GM21528 (cell line): ENCODE results near the gene WASF2.

Source experiments
- ATAC-seq: cut with Tn5 transposase; IDR thresholded peaks from one replicate; pipeline ENCODE4 v1.9.1; 2021; ENCODE audit warnings: mild to moderate bottlenecking, moderate library complexity; ENCODE audit not compliant: unreplicated experiment, low FRiP score

Gene WASF2

DNA sequence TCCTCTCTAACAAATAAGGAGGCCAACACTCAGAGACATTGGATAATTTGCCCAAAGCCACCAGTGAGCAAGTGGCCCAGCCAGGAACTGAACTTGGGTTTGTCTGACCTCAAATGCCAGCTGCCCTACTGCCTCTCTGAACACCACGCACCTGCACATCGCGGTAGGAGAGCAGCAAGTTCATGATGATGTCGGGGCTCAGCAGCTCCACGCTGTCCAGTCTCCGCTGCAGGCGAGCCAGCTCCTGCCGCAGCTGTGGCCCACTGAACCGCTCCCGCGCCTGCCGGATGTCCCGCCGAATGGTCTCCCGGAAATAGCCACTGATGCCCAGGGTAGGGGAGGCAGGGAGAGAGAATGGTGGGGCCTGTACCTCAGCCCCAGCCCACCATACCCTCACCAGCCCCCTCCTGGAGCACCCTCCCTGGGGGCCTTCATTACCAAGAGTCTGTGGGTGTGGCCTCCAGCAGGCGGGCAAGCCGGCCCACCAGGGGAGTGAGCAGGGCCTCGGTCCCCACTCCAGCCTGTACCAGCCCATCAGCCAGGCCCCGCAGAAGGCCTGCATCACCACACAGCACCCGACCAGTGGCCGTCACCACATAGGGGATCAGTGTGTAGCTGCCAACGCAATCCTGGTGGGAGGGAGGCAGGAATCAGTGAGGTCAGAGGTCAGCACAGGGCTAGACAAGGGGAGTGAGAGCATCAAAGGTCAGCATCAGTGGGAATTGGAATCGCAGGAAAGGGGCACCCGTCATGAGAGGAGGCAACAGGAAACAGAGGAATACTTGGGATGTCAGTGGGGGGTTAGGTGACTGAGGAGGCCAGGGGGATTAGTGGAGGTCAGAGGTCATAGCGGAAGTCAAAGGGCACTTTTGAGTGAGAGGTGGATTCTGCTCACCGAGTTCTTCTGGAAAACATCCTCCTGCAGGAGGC, 125.9 kb downstream of the WASF2 start:
- ATAC-seq: no peak

DNA sequence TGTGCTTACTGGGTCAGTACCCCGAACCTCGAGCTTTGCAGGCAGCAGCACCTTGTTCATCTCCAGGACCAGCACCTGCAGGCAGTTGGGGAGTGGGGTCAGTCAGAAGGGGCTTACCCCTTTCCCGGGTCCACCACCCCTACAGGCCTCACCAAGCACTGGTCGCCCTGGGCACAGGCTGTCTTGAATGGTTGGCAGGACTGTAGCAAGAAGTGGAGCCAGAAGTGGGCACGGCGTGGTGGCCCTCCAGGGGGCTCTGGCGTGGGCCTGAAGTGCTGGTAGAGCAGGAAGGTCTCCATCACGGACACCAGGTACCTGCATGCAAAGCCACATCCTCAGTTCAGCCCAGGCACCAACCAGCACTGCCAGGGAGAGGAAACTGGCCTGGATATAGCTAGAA, 128.4 kb downstream of the WASF2 start:
- ATAC-seq: no peak

DNA sequence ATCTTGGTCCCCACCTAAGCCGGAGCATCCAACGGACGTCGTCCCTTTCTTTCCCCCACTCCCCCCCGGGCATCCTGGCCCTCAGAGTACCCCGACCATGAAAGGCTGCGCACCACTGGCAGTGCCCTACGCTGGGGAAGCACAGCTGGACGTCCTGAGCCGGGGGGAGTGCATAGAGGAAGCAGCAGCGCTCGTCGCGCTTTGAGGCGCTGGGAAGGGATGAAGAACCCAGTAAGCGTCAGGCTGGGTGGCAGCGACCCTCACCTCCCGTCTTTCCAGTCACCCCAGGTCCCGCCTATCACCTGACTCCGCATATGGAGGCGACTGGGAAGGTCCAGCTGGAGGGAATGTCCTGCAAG, 128.9 kb downstream of the WASF2 start:
- no peak for ATAC-seq

DNA sequence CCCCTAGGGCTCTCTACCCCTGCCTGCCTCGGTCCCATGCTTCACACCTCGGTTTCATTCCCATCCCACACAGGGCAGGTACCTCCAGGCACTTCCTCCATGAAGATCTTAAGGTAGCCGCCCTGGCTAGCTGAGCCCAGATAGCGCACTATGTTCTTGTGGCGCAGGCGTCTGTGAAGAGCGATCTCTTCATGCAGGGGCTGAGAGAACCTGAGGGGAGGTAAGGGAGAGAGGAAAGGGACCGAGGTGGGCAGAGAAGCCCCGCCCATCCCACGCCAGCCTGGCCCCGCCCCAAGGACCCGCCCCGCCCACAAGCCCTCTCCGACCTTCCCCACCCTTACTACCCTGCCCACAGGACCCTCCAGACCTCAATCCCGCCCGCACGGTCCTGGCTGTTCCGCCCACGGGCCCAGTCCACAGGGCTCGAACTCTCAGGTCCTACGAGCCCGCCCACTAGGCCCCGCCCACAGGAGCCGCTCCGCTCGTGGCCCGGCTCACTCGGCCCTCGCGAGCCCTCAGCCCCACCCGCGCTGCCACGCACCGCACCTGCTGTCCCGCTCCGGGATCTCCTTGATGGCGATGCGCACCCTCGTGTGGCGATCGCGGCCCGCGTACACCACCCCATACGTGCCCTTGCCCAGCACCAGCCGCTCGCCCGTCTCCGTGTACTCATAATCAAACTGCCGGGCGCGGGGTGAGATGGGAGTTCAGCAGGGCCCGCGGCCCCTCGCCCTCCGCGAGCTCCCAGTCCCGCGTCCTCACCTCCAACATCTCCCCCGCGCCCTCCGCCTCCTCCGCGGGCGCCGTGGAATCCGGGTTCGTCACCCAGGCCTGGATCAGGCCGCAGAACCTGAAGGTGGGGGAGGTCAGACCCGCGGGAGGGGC, 129.6 kb downstream of the WASF2 start:
- no peak for ATAC-seq

DNA sequence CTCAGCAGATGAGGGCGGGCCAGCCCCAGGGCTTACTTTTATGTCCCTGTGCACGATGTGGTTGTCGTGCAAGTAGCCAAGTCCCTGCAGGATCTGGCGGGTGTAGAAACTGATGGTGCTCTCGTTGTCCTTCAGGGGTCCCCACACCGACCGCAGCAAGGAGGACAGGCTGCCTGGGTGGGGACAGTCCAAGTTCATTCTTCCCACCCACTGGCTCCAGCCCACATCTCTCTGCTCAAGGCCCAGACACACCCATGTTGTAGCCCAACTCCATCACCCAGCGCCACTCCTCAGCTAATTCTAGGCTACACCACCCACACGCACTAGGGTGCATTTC, 130.2 kb downstream of the WASF2 start:
- ATAC-seq: no peak

DNA sequence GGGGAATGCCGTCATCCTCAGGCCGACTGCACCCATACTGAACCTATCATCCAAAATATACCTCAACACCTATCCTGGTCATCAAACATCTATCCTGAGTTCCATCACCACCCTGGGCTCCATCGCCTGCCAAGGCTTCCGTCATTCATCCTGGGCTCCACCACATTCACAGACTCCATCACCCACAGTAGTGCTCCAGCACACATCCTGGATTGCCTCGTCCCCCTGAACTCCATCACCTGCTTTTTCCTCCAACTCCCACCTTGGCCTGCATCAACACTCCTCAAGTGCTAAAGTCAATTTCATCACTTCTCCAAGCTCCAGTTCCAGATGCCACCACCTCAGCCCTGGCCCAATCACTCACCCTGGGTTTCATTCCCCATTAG, 131.0 kb downstream of the WASF2 start:
- no peak for ATAC-seq

GRCh38 chr1:27358038-27358927, 131.7 kb downstream of the WASF2 start:
- ATAC-seq: no peak

GRCh38 chr1:27357281-27358037, 132.5 kb downstream of the WASF2 start:
- no peak for ATAC-seq

DNA sequence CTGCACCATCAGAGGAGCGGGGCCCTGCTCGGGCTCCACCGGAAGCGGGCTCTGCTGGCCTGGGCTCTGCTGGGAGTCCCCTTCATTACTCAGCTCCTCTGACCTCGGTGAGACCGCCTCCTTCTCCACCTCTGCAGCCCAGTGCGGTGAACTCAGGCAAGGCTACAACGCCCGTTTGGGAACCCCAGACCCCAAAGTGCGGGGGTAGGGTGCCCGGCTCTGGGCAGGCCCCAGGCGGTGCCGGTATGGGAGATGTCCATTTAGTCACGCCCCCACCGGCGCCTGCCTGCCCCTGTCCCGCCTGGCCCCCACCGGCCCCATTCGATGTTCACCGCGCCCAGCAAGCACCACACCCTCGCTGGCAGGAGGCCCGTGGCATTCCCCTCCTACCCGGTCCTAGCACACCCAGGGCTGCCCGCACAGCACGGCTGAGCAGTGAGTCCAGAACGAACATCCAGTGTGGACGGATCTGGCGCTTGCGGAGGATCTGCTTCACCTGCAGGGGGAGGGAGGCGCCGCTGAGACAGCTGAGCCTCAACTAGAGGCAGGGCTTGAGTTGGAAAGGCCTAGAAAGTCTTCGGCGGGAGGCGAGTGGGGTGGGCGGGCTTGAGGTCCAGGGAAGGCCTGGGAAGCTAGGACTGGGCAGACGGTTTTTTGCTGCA, 133.2 kb downstream of the WASF2 start:
- ATAC-seq: no peak

- ATAC-seq: no peak
These were observed 133.7 kb downstream of the WASF2 start for GRCh38 chr1:27356277-27356618.

GRCh38 chr1:27355683-27356082, 134.3 kb downstream of the WASF2 start:
- no peak for ATAC-seq
